ENCODE measurements around the gene RLN3. TPM values are rescaled to one million over a fixed set of nuclear protein-coding genes. Genes with fewer than 3 reads are reported as not detected.

Gene RLN3
- total and polyA plus RNA-seq, 10 of the 15 experiments (the other 5 are each of a cell fraction or from before 2014, with no cell fraction given) = not detected

DNA sequence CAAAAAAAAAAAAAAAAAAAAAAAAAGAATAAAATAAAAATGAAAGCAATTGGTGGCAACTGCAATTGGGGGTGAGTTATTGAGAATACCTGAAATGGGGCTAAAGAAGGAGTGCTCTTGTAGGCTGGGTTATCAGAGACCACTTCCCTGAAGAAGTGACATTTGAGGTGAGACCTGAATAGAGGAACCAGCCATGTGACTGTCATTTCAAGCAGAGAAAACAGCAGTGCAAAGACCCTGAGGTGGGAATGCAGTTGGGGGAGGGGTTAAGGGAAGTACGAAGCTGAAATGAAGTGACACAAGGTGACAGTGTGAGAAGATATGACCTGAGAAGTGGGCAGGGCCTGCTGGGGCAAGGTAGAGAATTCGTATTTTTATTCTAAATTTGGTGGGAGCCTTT lies 38.2 kb downstream of the RLN3 start:
- 0% methylated on average over 2 of the region's 2 CpGs for whole genome bisulfite sequencing (ENCODE audit: insufficient coverage, insufficient replicate concordance, low lambda C conversion rate, missing lambda C conversion rate)
- ATAC-seq (no peak), DNase-seq (ENCODE audit: low read depth, low spot score) (no peak), FAIRE-seq (no peak)
- Histone ChIP-seq H4K20me1 (ENCODE audit: control insufficient read depth, insufficient read depth) (no peaks in the 10 kb centered on the region), H3K9ac (ENCODE audit: control insufficient read depth, insufficient read depth, low read length) (no peak overlapping the region), H3K9me3 (replicated peaks; ENCODE audit: control insufficient read depth, insufficient read depth, low read length) (no peaks in the 10 kb centered on the region), H3K36me3 (ENCODE audit: control insufficient read depth in 2 of 2, insufficient read depth in 2 of 2, low read length in 1 of 2) (no peaks in the 10 kb centered on the region), H3K27ac (ENCODE audit: control insufficient read depth, insufficient read depth) (no peak overlapping the region), H3K79me2 (ENCODE audit: control insufficient read depth, insufficient read depth, low read length) (no peaks in the 10 kb centered on the region), H3K27me3 (replicated peaks in 1 of 2; ENCODE audit: control insufficient read depth in 2 of 2, insufficient read depth in 2 of 2, low read length in 1 of 2) (no peaks in the 10 kb centered on the region), H3K4me1 (ENCODE audit: control insufficient read depth, insufficient read depth, low read length) (no peaks in the 10 kb centered on the region), H3K4me3 (no peak overlapping the region), H2AFZ (ENCODE audit: control insufficient read depth, low read depth, low read length) (no peak overlapping the region), H3K4me2 (ENCODE audit: control insufficient read depth, insufficient read depth) (no peak overlapping the region)
- ChIA-PET POLR2A (no interaction called here), RAD21 (ENCODE audit: unreplicated experiment) (no interaction called here), SMC1A (ENCODE audit: uncharacterized antibody, unreplicated experiment) (interaction anchor here (1.0 kb wide), 1 partner anchor 25 kb away, joined by 3 read pairs; no protein-coding TSS in a partner anchor), CTCF (interaction anchor here (0.6 kb wide), 1 partner anchor 576 kb away, joined by 3 read pairs; no protein-coding TSS in a partner anchor)
- in situ Hi-C loops (cut with MboI) = loop anchor here (25.0 kb wide), 1 partner anchor 779 kb away; no protein-coding TSS in a partner anchor
- no peak for TF ChIP-seq MTA3 (IDR thresholded peaks at IDR 0.05; ENCODE audit: borderline replicate concordance, low read length)
- no peak for TF ChIP-seq ZSCAN29 (IDR thresholded peaks at IDR 0.05)
- no peak for TF ChIP-seq FOXK2 (IDR thresholded peaks at IDR 0.05)
- TF ChIP-seq TBL1XR1 (IDR thresholded peaks at IDR 0.05; ENCODE audit: low read depth, low read length) = no peak
- TF ChIP-seq, protein P1, sequence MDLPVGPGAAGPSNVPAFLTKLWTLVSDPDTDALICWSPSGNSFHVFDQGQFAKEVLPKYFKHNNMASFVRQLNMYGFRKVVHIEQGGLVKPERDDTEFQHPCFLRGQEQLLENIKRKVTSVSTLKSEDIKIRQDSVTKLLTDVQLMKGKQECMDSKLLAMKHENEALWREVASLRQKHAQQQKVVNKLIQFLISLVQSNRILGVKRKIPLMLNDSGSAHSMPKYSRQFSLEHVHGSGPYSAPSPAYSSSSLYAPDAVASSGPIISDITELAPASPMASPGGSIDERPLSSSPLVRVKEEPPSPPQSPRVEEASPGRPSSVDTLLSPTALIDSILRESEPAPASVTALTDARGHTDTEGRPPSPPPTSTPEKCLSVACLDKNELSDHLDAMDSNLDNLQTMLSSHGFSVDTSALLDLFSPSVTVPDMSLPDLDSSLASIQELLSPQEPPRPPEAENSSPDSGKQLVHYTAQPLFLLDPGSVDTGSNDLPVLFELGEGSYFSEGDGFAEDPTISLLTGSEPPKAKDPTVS (IDR thresholded peaks at IDR 0.05; ENCODE audit: low read depth, low read length) = no peak
- no peak for TF ChIP-seq ZNF622 (IDR thresholded peaks at IDR 0.05)
- TF ChIP-seq SUZ12 (IDR thresholded peaks at IDR 0.05; ENCODE audit: unreplicated experiment) = no peak
- TF ChIP-seq RFX5 (IDR thresholded peaks at IDR 0.05; ENCODE audit: low read depth, low read length) = no peak
- no peak for TF ChIP-seq HDAC2 (IDR thresholded peaks at IDR 0.05)
- TF ChIP-seq, protein P2, sequence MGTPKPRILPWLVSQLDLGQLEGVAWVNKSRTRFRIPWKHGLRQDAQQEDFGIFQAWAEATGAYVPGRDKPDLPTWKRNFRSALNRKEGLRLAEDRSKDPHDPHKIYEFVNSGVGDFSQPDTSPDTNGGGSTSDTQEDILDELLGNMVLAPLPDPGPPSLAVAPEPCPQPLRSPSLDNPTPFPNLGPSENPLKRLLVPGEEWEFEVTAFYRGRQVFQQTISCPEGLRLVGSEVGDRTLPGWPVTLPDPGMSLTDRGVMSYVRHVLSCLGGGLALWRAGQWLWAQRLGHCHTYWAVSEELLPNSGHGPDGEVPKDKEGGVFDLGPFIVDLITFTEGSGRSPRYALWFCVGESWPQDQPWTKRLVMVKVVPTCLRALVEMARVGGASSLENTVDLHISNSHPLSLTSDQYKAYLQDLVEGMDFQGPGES (IDR thresholded peaks at IDR 0.05) = no peak
- no peak for TF ChIP-seq NR2C1 (IDR thresholded peaks at IDR 0.05)
- TF ChIP-seq, protein P3, sequence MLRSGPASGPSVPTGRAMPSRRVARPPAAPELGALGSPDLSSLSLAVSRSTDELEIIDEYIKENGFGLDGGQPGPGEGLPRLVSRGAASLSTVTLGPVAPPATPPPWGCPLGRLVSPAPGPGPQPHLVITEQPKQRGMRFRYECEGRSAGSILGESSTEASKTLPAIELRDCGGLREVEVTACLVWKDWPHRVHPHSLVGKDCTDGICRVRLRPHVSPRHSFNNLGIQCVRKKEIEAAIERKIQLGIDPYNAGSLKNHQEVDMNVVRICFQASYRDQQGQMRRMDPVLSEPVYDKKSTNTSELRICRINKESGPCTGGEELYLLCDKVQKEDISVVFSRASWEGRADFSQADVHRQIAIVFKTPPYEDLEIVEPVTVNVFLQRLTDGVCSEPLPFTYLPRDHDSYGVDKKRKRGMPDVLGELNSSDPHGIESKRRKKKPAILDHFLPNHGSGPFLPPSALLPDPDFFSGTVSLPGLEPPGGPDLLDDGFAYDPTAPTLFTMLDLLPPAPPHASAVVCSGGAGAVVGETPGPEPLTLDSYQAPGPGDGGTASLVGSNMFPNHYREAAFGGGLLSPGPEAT (IDR thresholded peaks at IDR 0.05; ENCODE audit: low read depth) = no peak
- TF ChIP-seq, protein P4, sequence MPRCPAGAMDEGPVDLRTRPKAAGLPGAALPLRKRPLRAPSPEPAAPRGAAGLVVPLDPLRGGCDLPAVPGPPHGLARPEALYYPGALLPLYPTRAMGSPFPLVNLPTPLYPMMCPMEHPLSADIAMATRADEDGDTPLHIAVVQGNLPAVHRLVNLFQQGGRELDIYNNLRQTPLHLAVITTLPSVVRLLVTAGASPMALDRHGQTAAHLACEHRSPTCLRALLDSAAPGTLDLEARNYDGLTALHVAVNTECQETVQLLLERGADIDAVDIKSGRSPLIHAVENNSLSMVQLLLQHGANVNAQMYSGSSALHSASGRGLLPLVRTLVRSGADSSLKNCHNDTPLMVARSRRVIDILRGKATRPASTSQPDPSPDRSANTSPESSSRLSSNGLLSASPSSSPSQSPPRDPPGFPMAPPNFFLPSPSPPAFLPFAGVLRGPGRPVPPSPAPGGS (IDR thresholded peaks at IDR 0.05; ENCODE audit: borderline replicate concordance, insufficient read depth, low read depth, low read length, poor library complexity, severe bottlenecking) = no peak
- no TSS peak for BruUV-seq (replicated peaks)
- intact Hi-C loops (cut with micrococcal nuclease; ENCODE audit: unreplicated experiment) = no loop called here
